GM18520 (cell line): ENCODE data around the gene C3orf62.
"Not testable (repeated sequence)": the region's sequence is repeated elsewhere in the genome, so short reads cannot be mapped to it uniquely, and the experiment has no call there.

Experiments used
- ATAC-seq: cut with Tn5 transposase; IDR thresholded peaks from one replicate; pipeline ENCODE4 v1.9.1; 2021; ENCODE audit not compliant: unreplicated experiment

The C3orf62 gene

DNA sequence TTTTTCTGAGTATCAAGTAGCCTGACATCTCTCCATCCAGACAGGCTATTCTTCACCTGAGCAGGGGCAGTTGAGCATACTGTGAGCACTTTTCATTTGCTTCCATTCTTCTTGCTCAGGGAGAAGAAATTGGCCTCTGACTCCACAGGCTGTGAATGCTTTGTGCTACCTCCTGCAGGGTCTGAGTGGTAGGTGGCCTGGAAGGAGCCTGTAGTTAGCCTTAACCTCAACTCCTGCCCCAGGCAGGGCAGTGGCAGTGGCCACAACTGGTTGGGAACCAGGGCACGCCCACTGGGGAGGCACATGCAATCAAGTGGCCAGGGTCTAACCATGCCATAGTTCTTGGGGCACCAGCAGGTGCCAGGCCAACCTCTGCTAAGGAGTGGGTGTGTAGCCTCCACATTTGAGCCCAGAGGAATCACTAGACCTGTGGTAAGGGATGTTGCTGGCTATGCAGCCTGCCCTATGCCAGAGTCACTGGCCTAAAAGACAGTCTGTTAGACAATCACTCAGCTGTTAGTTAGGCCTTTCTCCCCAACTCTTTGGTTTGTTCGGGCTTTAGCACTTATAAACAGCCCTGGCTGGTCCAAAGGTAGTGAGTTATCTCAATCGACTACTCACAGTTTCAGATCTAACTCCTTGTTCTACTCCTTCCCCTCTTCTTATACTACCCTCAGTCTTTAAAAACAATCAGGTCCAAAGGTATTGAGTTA lies 7.4 kb downstream of the C3orf62 start:
- no peak for ATAC-seq

DNA sequence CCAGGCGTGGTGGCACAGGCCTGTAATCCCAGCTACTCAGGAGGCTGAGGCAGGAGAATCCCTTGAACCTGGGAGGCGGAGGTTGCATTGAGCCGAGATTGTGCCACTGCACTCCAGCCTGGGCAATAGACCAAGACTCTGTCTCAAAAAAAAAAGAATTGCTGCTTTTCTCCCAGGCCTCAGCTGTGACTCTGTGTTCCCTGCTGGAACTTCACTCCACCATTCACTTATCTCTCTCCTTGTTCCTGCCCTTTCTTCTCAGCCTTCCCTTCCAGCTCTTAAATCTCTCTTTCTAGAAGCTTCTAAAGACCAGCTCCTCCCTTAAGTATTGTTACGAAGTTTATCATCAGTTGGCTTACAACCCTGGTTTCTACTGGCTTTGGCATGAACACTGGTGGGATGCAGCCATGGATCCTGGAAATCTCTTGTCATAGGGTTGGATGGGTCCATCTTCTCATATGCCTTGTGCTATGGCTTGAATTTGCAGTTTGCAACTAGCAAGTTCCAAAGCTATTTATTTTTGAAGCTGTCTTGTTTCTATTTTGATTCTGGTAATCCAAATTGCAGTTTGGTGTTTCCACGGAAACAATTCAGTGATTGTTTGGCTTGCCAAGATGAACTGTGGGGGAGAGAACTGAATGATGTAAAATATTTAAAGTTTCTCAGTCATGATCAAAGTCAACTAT lies 10.5 kb downstream of the C3orf62 start:
- no peak for ATAC-seq

DNA sequence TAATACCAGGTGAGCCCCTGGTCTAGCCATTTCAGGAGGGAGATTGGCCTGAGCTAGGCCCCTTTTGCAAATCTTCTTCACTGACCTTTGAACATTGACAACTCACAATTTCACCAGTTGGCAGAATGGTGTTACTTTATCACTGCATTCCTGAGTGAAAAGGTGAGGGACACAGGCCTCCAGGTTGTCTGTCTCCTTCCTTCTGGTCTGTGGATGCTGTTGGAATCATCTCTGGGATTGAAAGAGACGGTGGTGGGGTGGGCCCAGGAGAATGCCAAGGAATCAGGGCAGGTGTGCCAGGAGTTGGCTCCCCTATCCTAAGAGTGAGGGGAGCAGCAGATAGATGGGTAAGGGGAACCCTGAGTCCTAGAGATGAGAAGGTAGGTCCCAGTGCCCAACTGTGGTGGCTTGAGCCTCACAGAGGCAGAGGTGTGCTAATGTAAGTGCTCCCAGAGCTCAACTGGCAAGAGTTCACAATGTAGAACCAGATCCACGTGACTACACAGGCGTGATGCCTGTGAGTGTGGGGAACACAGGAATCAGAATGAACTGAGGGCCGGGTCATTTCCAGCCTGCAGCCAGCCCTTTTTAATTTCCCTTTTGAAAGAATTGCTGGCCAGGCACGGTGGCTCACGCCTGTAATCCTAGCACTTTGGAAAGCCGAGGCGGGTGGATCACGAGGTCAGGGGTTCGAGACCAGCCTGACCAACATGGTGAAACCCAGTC lies 11.2 kb downstream of the C3orf62 start:
- ATAC-seq = no peak

DNA sequence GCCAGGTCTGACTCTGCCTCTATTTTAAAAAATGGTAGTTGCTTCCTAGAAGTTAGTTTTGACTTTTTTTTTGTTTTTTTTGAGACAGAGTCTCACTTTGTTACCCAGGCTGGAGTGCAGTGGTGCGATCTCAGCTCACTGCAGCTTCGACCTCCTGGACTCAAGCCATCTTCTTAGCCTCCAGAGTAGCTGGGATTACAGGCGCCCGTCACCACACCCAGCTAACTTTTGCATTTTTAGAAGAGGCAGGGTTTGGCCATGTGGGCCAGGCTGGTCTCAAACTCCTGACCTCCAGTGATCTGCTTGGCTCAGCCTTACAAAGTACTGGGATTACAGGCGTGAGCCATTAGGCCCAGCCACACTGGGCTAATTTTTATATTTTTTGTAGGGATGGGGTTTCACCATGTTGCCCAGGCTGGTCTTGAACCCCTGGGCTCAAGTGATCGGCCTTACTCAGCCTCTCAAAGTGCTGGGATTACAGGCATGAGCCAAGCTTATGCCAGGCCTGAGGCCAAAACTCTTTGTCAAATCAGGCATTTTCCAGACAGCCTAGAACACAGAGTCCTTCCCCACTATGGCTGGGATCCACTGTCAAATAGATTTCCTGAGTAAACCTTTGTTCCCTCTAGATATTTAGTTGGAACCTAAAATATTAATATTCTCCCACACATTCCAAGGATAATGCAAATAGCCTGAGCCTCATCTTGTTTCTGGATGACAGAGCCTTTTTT lies 13.7 kb downstream of the C3orf62 start:
- no peak for ATAC-seq

DNA sequence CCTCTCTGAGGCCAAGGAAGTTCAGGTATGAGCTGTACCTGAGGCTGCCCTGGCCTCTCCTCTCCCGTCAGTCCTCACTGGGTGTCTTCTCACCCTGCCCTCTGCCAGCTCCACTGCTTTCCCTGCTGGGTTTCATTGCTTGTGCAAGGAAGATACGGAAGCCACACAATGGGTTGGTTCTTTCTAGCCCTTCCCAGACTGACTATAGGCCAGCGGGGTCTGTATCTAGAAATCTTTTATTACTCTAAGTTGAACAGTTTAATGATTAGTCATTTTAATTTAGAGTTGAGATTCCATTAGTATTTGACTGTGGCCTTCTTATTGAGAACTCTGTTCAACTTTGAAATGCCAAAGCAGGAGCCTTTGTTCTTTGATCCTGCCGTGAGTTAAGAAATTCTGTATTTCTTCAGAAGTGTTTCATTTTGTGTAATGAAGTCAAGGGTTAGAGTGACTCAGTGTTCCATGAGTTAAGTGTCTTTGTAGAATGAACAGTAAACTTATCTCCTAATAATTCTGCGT lies 16.2 kb downstream of the C3orf62 start:
- ATAC-seq = no peak

DNA sequence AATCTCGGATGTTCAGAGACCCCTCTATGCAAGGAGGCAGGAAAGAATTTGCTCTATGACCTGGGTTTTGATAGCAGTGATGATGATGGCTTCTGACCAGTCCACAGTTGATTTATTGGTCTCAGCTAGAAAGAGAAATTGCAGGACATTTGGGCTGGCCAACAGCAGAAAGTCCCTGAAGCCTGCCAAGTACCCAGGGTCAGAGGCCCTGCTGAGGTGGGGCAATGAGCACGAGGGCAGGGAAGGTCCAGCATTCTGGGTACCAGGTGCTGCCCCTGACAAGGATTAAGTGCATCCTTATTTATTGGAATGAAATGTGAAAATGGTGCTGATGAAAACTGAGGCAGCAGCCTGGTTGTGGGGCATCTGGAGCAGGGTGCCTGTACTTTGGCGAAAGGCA lies 19.8 kb downstream of the C3orf62 start:
- ATAC-seq = no peak

DNA sequence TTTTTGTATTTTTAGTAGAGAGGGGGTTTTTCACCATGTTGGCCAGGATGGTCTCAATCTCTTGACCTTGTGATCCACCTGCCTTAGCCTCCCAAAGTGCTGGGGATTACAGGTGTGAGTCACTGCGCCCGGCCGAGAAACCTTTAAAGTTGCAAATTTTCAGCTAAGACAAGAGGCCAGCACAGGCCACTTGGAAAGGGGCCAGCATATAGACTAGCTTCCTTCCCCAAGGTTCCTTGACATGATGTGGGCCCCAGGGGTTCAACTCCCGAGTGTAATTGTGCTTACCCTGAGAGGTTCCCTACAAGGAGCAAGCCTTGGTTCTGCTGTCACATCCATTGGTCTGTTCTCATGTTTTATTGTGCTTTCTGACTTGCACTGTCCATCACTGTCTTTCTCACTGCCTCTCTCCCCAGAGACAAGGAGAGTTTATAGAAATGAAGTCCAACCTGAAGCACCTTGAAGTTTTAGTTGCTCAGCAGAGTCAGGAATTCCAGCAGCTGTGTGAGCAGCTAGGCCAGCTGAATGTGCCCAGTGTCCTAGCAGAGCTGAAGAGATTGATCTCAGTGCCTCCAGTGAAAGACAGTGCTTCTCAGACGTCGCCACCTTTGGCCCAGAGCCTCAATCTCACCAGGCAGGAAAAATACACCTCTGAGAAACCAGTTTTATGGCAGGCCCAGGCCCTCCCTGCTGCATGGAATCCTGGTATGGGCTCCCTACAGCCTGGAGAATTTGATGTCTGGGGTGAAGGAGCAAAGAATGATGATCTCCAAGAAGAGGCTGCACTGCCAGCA lies 21.1 kb downstream of the C3orf62 start:
- no peak for ATAC-seq

DNA sequence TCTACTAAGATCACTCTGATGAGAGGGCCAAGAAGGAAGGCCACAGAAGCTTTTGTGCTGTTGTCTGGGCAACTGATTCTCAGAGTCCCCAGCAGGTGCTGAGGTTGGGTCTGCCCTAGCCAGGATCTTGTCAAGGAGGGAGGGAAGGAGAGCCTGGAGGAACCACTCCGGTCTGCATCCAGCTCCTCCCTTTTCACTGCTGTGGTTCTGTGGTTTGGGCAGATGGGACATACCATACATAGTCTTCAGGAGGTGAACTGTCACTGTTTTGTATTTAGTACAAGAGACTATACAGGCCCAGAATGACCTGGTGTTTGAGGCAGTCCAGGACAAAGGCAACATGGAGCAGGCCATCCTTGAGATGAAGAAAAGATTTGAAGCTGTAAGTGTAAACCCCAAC lies 21.9 kb downstream of the C3orf62 start:
- ATAC-seq = no peak

DNA sequence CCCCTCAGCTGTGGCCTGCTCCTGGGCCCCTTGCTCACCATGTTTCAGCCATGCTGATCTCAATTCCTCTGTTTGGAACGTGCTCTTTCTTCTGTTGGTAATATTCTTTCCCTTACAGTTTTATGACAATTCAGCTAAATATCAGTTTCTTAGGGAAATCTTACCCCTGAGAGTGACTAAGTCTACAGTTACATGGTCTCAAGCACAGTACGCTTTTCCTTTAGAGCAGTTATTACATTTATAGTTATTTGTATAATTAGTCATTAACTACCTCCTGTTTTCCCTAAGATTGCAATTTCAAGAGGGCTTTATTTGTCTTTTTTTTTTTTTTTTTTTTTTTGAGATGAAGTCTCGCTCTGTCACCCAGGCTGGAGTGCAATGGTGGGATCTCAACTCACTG lies 23.5 kb downstream of the C3orf62 start:
- no peak for ATAC-seq

DNA sequence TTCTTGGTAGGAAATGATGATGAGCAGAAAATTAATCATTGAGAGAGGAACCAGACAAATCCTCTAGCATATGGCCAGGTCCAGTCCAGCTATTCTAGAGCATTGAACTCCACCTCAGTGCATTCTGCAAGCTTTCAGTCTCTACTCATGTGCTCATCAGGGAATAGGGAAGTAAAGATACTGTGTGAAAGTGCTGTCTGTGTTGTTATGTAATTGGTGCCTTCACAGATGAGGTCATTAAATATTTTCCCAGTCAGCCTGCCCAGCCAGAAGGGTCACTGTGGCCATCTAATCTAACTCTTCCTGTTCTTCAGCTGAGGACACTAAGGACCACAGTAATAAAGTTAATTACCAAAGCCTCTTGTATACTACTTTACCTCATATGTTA lies 28.2 kb downstream of the C3orf62 start:
- no peak for ATAC-seq

DNA sequence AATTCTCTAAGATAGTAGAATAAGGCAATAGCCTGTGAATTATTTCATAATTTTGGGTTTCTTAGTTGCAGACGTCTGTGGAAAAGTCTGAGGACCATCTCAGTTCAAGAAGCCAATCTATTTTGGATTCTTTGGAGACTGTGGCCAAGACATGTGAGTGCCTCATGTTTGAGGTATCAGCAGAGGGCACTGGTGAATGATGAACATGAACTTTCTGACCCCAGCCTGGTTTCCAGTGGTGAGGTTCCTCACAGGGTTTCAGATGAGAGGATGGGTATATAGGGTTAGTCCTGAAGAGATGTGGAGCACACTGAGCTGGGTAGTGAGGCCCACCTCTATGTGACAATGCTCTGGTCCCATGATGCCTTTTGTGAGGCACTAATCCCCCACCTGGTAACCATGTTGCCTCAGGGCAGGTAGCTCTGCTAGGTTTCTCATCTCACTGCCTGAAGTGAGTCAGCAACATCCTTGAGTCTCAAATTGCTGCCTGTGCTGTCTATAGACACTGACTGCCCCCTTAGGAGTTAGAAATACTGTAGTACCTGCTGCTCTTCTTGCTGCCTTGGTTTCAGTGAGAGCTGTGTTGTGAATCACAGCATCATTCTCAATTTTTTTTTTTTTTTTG lies 32.3 kb downstream of the C3orf62 start:
- no peak for ATAC-seq

DNA sequence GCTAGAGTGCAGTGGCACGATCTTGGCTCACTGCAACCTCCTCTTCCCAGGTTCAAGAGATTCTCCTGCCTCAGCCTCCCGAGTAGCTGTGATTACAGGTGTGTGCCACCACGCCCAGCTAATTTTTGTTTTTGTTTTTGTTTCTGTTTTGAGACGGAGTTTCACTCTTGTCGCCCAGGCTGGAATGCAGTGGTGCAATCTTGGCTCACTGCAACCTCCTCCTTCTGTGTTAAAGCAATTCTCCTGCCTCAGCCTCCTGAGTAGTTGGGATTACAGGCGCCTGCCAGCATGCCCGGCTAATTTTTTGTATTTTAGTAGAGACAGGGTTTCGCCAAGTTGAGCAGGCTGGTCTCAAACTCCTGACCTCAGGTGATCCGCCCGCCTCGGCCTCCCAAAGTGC lies 36.9 kb downstream of the C3orf62 start:
- not testable (repeated sequence) for ATAC-seq

DNA sequence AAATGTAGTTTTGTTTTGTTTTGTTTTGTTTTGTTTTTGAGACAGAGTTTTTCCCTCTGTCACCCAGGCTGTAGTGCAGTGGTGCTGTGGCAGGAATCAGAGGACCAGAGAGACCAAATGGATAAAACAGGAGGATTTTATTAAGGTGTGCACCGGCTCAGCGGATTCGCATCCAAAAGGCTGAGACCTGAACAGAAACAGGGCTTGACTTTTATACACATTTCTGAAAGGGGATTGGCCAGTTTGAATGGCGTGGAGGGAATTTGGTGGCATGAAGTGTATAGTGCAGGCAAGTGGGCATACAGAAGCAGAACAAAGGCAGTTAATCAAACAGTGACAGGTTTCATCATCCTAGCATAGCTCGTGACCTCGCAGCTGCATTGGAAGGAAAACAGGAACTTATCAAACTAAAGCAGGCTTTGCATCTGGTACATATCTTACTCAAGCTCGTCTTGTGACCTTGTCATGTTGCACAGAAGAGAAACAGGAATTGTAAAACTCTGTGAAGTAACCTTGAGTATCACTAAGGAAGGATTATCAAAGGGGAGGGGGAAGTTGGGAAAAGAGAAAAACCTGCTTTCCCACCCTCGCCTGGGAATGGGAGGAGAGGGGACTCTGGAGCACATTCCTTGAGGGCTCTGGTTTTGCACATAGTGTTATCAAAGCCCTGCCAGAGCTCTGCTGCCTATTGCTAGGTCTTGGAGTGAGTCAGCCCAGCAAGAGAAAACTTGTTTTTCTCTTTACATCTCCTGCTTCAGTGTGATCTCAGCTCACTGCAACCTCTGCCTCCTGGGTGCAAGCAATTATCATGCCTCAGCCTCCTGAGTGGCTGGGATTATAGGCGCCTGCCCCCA lies 38.5 kb downstream of the C3orf62 start:
- ATAC-seq = no peak

DNA sequence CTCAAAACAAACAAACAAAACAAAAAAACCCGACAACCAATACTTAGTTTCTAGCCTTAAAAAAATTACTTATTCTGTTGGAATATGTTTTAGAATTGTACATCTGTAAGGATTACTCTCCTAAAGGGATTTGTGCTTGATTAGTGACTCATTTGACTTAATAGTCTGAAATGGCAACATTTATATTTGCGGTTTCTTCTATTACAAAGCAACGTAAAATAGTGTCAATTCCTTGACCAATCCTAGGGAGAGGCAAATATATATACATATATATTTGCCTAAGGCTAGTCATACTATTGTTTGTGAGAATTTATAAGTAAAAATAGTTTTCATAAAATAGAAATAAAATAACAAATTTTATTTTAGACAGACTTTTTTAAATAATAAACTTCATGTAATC lies 39.7 kb downstream of the C3orf62 start:
- ATAC-seq = no peak

DNA sequence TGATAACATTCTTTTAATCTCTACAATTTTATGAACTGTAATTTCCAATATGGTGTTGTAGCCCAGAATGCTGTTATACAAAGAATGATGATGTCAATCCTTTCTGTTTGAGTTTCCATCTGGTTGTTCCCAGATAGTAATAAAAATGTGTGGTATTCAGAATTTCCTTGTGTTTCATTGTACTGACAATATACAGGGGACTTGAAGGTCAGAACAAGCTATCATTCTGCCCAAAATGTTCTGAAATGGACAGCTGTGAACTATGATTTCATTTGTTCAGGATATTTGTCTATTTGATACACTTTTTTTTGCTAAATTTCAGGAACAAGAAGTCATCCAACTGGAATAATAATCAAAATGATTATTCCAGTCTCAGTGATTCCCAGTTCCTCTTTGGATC lies 40.8 kb downstream of the C3orf62 start:
- ATAC-seq = no peak

DNA sequence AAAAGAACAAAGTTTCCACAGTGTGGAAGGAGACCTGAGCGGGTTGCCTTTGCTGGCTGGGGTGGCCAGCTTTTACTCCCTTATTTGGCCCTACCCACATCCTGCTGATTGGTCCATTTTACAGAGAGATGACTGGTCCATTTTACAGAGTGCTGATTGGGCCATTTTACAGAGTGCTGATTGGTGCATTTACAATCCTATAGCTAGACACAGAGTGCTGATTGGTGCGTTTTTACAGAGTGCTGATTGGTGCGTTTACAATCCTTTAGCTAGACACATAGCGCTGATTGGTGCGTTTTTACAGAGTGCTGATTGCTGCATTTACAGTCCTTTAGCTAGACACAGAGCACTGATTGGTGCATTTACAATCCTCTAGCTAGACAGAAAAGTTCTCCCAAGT lies 48.2 kb downstream of the C3orf62 start:
- not testable (repeated sequence) for ATAC-seq

DNA sequence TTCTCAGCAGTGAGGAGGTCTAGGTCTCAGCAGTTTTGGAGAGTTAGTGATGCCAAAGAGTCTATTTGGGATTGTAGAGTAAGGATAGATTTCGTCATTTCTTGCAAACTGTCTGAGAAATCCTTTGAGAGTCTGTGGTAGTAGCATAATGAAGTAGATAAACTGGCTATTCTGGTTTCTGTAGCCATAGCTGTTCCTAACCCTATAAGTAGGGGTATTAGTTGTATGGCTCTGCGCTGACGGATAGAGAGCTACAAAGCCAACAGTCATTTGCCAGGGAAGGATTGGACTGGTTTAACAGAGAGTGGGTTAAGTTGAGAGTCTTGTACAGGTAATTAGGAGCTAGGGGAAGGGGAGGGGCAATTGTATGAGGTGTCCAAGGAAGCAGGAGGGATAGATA lies 55.0 kb downstream of the C3orf62 start:
- no peak for ATAC-seq

DNA sequence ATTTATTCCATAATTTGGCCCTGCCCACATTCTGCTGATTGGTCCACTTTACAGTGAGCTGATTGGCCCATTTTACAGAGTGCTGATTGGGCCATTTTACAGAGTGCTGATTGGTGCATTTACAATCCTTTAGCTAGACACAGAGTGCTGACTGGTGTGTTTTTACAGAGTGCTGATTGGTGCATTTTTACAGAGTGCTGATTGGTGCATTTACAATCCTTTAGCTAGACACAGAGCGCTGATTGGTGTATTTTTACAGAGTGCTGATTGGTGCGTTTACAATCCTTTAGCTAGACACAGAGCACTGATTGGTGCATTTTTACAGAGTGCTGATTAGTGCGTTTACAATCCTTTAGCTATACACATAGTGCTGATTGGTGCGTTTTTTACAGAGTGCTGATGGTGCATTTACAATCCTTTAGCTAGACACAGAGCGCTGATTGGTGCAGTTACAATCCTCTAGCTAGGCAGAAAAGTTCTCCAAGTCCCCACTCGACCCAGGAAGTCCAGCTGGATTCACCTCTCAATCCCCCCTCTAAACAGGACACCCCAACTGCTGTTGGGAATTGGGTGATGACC lies 56.0 kb downstream of the C3orf62 start:
- not testable (repeated sequence) for ATAC-seq

DNA sequence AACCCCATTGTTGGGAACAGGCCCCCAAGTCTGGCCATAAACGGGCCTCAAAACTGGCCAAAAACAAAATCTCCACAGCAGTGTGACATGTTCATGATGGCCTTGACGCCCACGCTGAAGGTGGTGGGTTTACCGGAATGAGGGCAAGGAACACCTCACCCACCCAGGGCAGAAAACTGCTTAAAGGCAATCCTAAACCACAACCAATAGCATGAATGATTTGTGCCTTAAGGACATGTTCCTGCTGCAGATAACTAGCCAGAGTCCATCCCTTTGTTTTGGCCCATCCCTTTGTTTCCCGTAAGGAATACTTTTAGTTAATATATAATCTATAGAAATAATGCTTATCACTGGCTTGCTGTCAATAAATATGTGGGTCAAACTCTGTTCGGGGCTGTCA lies 57.9 kb downstream of the C3orf62 start:
- no peak for ATAC-seq
